CD14-positive monocyte (primary cell): ENCODE data around the gene TRIM52. TPM values are rescaled to one million over a fixed set of nuclear protein-coding genes. Genes with fewer than 3 reads are reported as not detected.

ENCODE experiments used
- DNase-seq, 3 donors: peaks; one replicate each; pipeline ENCODE4 v3.0.0-alpha.2; 2011 to 2022
- H2AFZ ChIP-seq: 2 replicates; pipeline ENCODE4 v1.6.0; 2012; ENCODE audit warnings: mild to moderate bottlenecking, low read depth, low read length, inconsistent platforms; ENCODE audit not compliant: insufficient read depth, poor library complexity, severe bottlenecking
- H3K27ac ChIP-seq, 2 donors: 1 replicate in 1 of 2; 2 replicates in 1 of 2; pipeline ENCODE4 v1.5.1; 2012 to 2013; ENCODE audit warnings: low read length in 2 of 2, control low read depth in 1 of 2, inconsistent platforms in 1 of 2, low read depth in 1 of 2, mild to moderate bottlenecking in 1 of 2
- H3K27me3 ChIP-seq, 2 donors: one replicate each; pipeline versions ENCODE4 v1.6.0 to v1.6.1; 2011 to 2013; ENCODE audit warnings: low read length in 2 of 2; ENCODE audit not compliant: control insufficient read depth in 2 of 2, insufficient read depth in 2 of 2
- H3K36me3 ChIP-seq, 2 donors: replicated peaks in 1 of 2; 1 replicate in 1 of 2; 2 replicates in 1 of 2; pipeline versions ENCODE4 v1.5.1 to v1.6.1; 2012 to 2013; ENCODE audit warnings: low read length in 2 of 2, control low read depth in 1 of 2, inconsistent platforms in 1 of 2, mild to moderate bottlenecking in 1 of 2; ENCODE audit not compliant: insufficient read depth in 2 of 2, control insufficient read depth in 1 of 2
- H3K4me1 ChIP-seq, 2 donors: 1 replicate in 1 of 2; 2 replicates in 1 of 2; pipeline versions ENCODE4 v1.5.1 to v1.6.1; 2012 to 2013; ENCODE audit warnings: low read length in 2 of 2, control low read depth in 1 of 2, inconsistent platforms in 1 of 2, mild to moderate bottlenecking in 1 of 2, moderate library complexity in 1 of 2; ENCODE audit not compliant: insufficient read depth in 2 of 2, control insufficient read depth in 1 of 2
- H3K4me2 ChIP-seq: replicated peaks from 2 replicates; pipeline ENCODE3; 2012; ENCODE audit warnings: low read length, moderate library complexity, mild to moderate bottlenecking; ENCODE audit not compliant: poor library complexity, severe bottlenecking; ENCODE audit errors: extremely low read depth
- H3K4me3 ChIP-seq, 3 experiments: fragments of 200-600 bp in 1 of 3; sonication (generic) in 1 of 3; replicated peaks in 1 of 3; 1 replicate in 2 of 3; 2 replicates in 1 of 3; pipeline ENCODE4 v1.5.1; 2011 to 2013; ENCODE audit warnings: low read length in 3 of 3, mild to moderate bottlenecking in 3 of 3, control low read depth in 2 of 3, low read depth in 2 of 3, inconsistent platforms in 1 of 3, moderate library complexity in 1 of 3
- H3K79me2 ChIP-seq: 2 replicates; pipeline ENCODE4 v1.6.0; 2012; ENCODE audit warnings: mild to moderate bottlenecking, control low read depth, inconsistent platforms, low read length, moderate library complexity; ENCODE audit not compliant: insufficient read depth
- H3K9ac ChIP-seq: 2 replicates; pipeline ENCODE4 v1.6.0; 2017; ENCODE audit warnings: low read length, mild to moderate bottlenecking; ENCODE audit not compliant: insufficient read depth, poor library complexity, severe bottlenecking
- H3K9me3 ChIP-seq, 2 donors: replicated peaks in 1 of 2; 1 replicate in 1 of 2; 2 replicates in 1 of 2; pipeline versions ENCODE4 v1.5.1 to v1.6.1; 2012 to 2013; ENCODE audit warnings: low read length in 2 of 2, control low read depth in 1 of 2; ENCODE audit not compliant: control insufficient read depth in 1 of 2, insufficient read depth in 1 of 2
- H4K20me1 ChIP-seq: 2 replicates; pipeline ENCODE4 v1.6.0; 2012; ENCODE audit warnings: mild to moderate bottlenecking, low read length, control low read depth, moderate library complexity; ENCODE audit not compliant: insufficient read depth
- H3K27ac Mint-ChIP-seq, 7 donors: one replicate each; pipeline ENCODE4 v1.8.0; 2020; ENCODE audit warnings: mild to moderate bottlenecking in 7 of 7, mixed read lengths in 7 of 7, moderate library complexity in 6 of 7, inconsistent platforms in 2 of 7
- H3K27me3 Mint-ChIP-seq, 3 donors: one replicate each; pipeline ENCODE4 v1.8.0; 2021 to 2022; ENCODE audit warnings: low read depth in 3 of 3, mild to moderate bottlenecking in 3 of 3, mixed read lengths in 3 of 3, moderate library complexity in 3 of 3, inconsistent platforms in 1 of 3
- H3K36me3 Mint-ChIP-seq, 2 donors: one replicate each; pipeline ENCODE4 v1.8.0; 2020; ENCODE audit warnings: mixed read lengths in 2 of 2, inconsistent platforms in 1 of 2, mild to moderate bottlenecking in 1 of 2
- H3K4me1 Mint-ChIP-seq: one replicate; pipeline ENCODE4 v1.8.0; 2020; ENCODE audit warnings: mild to moderate bottlenecking, mixed read lengths
- H3K4me3 Mint-ChIP-seq, 2 donors: one replicate each; pipeline ENCODE4 v1.8.0; 2020; ENCODE audit warnings: mild to moderate bottlenecking in 2 of 2, mixed read lengths in 2 of 2, moderate library complexity in 1 of 2
- H3K9me3 Mint-ChIP-seq, 7 donors: one replicate each; pipeline ENCODE4 v1.8.0; 2020 to 2022; ENCODE audit warnings: mixed read lengths in 7 of 7, mild to moderate bottlenecking in 6 of 7, moderate library complexity in 6 of 7, inconsistent platforms in 2 of 7
- WGBS: methylation state at CpG from one replicate; pipeline ENCODE4 v1.1.5; 2013; ENCODE audit warnings: missing lambda C conversion rate; ENCODE audit not compliant: insufficient coverage; 5-methylcytosine and 5-hydroxymethylcytosine counted together
- intact Hi-C, 2 donors: fragments of 100-400 bp; cut with micrococcal nuclease; formaldehyde crosslinking; loops; one replicate each; pipeline versions ENCODE4 v1.15.0 to v1.15.1; 2023
- polyA plus RNA-seq, 3 donors: library from polyadenylated mRNA; depleted of rRNA in 1 of 3; unstranded in 2 of 3; stranded (reverse) in 1 of 3; fragments of 300-500 nt in 2 of 3; fragments of >200 nt in 1 of 3; fragmentation: Illumina TruSeq in 2 of 3; gene quantifications; 1 replicate in 2 of 3; 2 replicates in 1 of 3; pipeline ENCODE4 v1.2.3, GENCODE V29; 2012 to 2021
- TF ChIP-seq, protein P1 (sequence below): fragments of 200-600 bp; IDR thresholded peaks from one replicate; pipeline ENCODE4 v1.8.0; 2022; ENCODE audit warnings: antibody characterized with exemption, mild to moderate bottlenecking

TRIM52 gene
- polyA plus RNA-seq, 3 donors, result 5.7 to 26.0 (median 8.5) TPM

DNA sequence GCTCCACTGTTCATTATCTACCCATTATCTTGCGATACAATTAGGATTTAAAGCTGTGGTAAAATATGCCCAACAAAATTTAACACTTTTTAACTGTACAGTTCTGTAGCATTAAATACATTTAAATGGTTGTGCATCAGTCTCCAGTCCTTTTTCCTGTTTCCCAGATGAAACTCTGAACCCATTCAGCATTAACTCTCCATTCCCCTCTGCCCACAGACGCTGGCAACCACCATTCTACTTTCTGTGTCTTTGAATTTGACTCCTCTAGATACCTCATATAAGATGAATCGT is 53.0 kb downstream of the TRIM52 start:
- H3K4me1 ChIP-seq, result peaks cover 41 to 49% of the 10 kb centered on the region in 2 donors
- WGBS, result 0% methylated on average over 1 of the region's 3 CpGs
- H3K9me3 ChIP-seq, result no peaks in the 10 kb centered on the region
- Mint-ChIP-seq H3K4me1 (peaks cover 44% of the 10 kb centered on the region), H3K4me3 (peak overlapping the region; percentile 92 to 99), H3K9me3 (peaks cover 0 to 16% (median 7%) of the 10 kb centered on the region in 7 donors), H3K27me3 (peaks cover 30 to 36% (median 31%) of the 10 kb centered on the region in 3 donors), H3K27ac (no peak overlapping the region), H3K36me3 (peaks cover 8 to 13% of the 10 kb centered on the region in 2 donors)
- H2AFZ ChIP-seq, result no peak overlapping the region
- H3K79me2 ChIP-seq, result no peaks in the 10 kb centered on the region
- TF ChIP-seq, protein P1, sequence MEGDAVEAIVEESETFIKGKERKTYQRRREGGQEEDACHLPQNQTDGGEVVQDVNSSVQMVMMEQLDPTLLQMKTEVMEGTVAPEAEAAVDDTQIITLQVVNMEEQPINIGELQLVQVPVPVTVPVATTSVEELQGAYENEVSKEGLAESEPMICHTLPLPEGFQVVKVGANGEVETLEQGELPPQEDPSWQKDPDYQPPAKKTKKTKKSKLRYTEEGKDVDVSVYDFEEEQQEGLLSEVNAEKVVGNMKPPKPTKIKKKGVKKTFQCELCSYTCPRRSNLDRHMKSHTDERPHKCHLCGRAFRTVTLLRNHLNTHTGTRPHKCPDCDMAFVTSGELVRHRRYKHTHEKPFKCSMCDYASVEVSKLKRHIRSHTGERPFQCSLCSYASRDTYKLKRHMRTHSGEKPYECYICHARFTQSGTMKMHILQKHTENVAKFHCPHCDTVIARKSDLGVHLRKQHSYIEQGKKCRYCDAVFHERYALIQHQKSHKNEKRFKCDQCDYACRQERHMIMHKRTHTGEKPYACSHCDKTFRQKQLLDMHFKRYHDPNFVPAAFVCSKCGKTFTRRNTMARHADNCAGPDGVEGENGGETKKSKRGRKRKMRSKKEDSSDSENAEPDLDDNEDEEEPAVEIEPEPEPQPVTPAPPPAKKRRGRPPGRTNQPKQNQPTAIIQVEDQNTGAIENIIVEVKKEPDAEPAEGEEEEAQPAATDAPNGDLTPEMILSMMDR, result no peak
- H3K4me3 ChIP-seq, result peak overlapping the region in 1 of 3 experiments; percentile 81
- DNase-seq, result no peak
- no peak overlapping the region for H3K9ac ChIP-seq
- H4K20me1 ChIP-seq, result no peaks in the 10 kb centered on the region
- H3K27ac ChIP-seq, result no peak overlapping the region
- intact Hi-C loops, result no loop called here
- H3K27me3 ChIP-seq, result peaks cover 6 to 30% of the 10 kb centered on the region in 2 donors
- H3K36me3 ChIP-seq, result no peaks in the 10 kb centered on the region
- peak overlapping the region; percentile 93 for H3K4me2 ChIP-seq

GRCh38 chr5:181207214-181207959 is 53.6 kb downstream of the TRIM52 start:
- Mint-ChIP-seq H3K9me3 (peaks cover 0 to 16% (median 7%) of the 10 kb centered on the region in 7 donors), H3K4me1 (peaks cover 47% of the 10 kb centered on the region), H3K27me3 (peaks cover 30 to 36% (median 30%) of the 10 kb centered on the region in 3 donors), H3K36me3 (peaks cover 8 to 13% of the 10 kb centered on the region in 2 donors), H3K27ac (peak overlapping the region in 6 of 7 donors; percentile 17 to 77 (median 53)), H3K4me3 (peak overlapping the region; percentile 92 to 99)
- TF ChIP-seq, protein P1, result no peak
- intact Hi-C loops, result no loop called here
- no peaks in the 10 kb centered on the region for H3K36me3 ChIP-seq
- peaks cover 6 to 30% of the 10 kb centered on the region in 2 donors for H3K27me3 ChIP-seq
- H3K27ac ChIP-seq, result no peak overlapping the region
- H3K4me2 ChIP-seq, result peak overlapping the region; percentile 93
- WGBS, result 0% methylated on average over 16 of the region's 36 CpGs
- DNase-seq, result peak; percentile 37 to 56 (median 44)
- no peaks in the 10 kb centered on the region for H3K9me3 ChIP-seq
- no peaks in the 10 kb centered on the region for H3K79me2 ChIP-seq
- no peak overlapping the region for H3K9ac ChIP-seq
- H3K4me1 ChIP-seq, result peaks cover 44 to 54% of the 10 kb centered on the region in 2 donors
- H2AFZ ChIP-seq, result peak overlapping the region; percentile 59
- H4K20me1 ChIP-seq, result no peaks in the 10 kb centered on the region
- H3K4me3 ChIP-seq, result peak overlapping the region; percentile 13 to 81 (median 36)
